Measurements from ENCODE around the gene SYPL1.

GRCh38 chr7:106056513-106057203, 55.5 kb downstream of the SYPL1 start:
- TF ChIP-seq CTCF (IDR thresholded peaks at IDR 0.05), result peak; percentile 83 to 93 (median 84)
- TF ChIP-seq POLR2A (IDR thresholded peaks at IDR 0.05), result no peak
- TF ChIP-seq POLR2AphosphoS5 (IDR thresholded peaks at IDR 0.05), result no peak
